Measurements from ENCODE around the gene VAPA. TPM values are rescaled to one million over a fixed set of nuclear protein-coding genes. Genes with fewer than 3 reads are reported as not detected.

Gene VAPA
- total and polyA plus RNA-seq, 9 of the 15 experiments (the other 6 are each of a cell fraction or from before 2014, with no cell fraction given), result 219 to 902 (median 526) TPM

DNA sequence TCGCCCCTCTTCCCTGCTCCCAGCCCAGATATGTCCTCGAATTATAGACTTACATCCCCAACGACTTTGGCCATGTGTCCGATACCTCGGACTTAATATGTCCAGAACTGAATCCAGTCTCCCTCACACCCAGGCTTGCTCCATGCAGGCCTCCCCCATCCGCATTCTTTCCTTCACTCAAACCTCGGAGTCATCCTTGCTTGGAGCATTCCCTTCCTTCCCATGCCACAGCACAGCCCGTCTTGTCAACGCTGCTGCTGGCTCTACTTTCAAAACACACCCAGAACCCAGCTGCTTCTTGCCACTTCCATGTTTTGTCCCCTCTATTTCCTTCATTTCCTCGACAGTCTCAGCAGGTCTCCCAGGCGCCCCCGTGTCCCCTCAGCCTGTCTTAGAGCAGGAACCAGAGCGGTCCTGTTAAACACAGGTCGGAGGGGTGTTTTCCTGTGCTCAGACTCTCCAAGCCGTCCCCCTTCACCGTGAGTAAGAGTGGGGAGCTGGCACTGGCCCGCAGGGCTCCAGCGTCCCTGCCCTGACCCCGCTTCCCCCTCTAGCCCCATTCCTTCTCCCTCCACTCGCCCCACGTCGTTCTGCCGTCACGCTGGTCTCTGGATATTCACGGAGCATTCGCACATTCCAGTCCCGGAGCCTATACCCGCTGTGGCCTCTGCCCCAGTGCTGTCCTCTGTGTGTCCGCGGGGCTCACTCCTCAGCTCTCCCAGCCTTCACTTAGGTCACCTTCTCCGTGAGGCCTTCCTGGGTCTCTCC is 54.4 kb downstream of the VAPA start (continued):
- TF ChIP-seq, protein P1, sequence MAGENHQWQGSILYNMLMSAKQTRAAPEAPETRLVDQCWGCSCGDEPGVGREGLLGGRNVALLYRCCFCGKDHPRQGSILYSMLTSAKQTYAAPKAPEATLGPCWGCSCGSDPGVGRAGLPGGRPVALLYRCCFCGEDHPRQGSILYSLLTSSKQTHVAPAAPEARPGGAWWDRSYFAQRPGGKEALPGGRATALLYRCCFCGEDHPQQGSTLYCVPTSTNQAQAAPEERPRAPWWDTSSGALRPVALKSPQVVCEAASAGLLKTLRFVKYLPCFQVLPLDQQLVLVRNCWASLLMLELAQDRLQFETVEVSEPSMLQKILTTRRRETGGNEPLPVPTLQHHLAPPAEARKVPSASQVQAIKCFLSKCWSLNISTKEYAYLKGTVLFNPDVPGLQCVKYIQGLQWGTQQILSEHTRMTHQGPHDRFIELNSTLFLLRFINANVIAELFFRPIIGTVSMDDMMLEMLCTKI (IDR thresholded peaks at IDR 0.05; ENCODE audit: partially characterized antibody), result no peak
- TF ChIP-seq, protein P2, sequence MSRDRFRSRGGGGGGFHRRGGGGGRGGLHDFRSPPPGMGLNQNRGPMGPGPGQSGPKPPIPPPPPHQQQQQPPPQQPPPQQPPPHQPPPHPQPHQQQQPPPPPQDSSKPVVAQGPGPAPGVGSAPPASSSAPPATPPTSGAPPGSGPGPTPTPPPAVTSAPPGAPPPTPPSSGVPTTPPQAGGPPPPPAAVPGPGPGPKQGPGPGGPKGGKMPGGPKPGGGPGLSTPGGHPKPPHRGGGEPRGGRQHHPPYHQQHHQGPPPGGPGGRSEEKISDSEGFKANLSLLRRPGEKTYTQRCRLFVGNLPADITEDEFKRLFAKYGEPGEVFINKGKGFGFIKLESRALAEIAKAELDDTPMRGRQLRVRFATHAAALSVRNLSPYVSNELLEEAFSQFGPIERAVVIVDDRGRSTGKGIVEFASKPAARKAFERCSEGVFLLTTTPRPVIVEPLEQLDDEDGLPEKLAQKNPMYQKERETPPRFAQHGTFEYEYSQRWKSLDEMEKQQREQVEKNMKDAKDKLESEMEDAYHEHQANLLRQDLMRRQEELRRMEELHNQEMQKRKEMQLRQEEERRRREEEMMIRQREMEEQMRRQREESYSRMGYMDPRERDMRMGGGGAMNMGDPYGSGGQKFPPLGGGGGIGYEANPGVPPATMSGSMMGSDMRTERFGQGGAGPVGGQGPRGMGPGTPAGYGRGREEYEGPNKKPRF (IDR thresholded peaks at IDR 0.05; ENCODE audit: low read depth, low read length), result no peak
- TF ChIP-seq RBFOX2 (IDR thresholded peaks at IDR 0.05; ENCODE audit: low read depth, low read length) (no peak), MECOM (CRISPR knock-in tag; IDR thresholded peaks at IDR 0.05) (no peak), NFXL1 (CRISPR knock-in tag; IDR thresholded peaks at IDR 0.05) (no peak), CBFA2T2 (conservative IDR thresholded peaks at IDR 0.05) (no peak), CBX5 (IDR thresholded peaks at IDR 0.05; ENCODE audit: borderline replicate concordance, low read depth) (no peak), KLF16 (IDR thresholded peaks at IDR 0.05) (no peak), CBFB (CRISPR knock-in tag; IDR thresholded peaks at IDR 0.05) (no peak), SMAD2 (IDR thresholded peaks at IDR 0.05; ENCODE audit: low read depth, low read length) (no peak), KAT8 (IDR thresholded peaks at IDR 0.05; ENCODE audit: low read depth) (no peak)
